Choroid plexus epithelial cell (primary cell): ENCODE results near the gene ARL15.

Experiments
- DNase-seq: peaks from one replicate; pipeline ENCODE4 v3.0.0-alpha.2; 2010; ENCODE audit warnings: low read depth
- H3K4me3 ChIP-seq: 2 replicates; pipeline ENCODE4 v1.5.1; 2011; ENCODE audit warnings: low read depth, mild to moderate bottlenecking, control low read depth, low read length, moderate library complexity
- CTCF ChIP-seq: conservative IDR thresholded peaks from 2 replicates; pipeline ENCODE4 v1.5.1; 2011; ENCODE audit warnings: low read depth, mild to moderate bottlenecking, control low read depth, inconsistent platforms, low read length, moderate library complexity

ARL15 gene

GRCh38 chr5:53963958-53964357 lies 346.4 kb downstream of the ARL15 start:
- no peak overlapping the region for H3K4me3 ChIP-seq
- no peak for DNase-seq
- no peak for TF ChIP-seq CTCF

- DNase-seq = no peak
- H3K4me3 ChIP-seq = no peak overlapping the region
- TF ChIP-seq CTCF = no peak
These were observed 348.1 kb downstream of the ARL15 start for GRCh38 chr5:53962306-53962705.

GRCh38 chr5:53956632-53957031 lies 353.7 kb downstream of the ARL15 start:
- DNase-seq = no peak
- TF ChIP-seq CTCF = no peak
- no peak overlapping the region for H3K4me3 ChIP-seq

GRCh38 chr5:53956196-53956595 lies 354.2 kb downstream of the ARL15 start:
- no peak overlapping the region for H3K4me3 ChIP-seq
- no peak for TF ChIP-seq CTCF
- no peak for DNase-seq

GRCh38 chr5:53950621-53951020 lies 359.8 kb downstream of the ARL15 start:
- no peak for DNase-seq
- no peak overlapping the region for H3K4me3 ChIP-seq
- TF ChIP-seq CTCF = no peak

GRCh38 chr5:53948598-53948997 lies 361.8 kb downstream of the ARL15 start:
- TF ChIP-seq CTCF = no peak
- DNase-seq = no peak
- H3K4me3 ChIP-seq = no peak overlapping the region

GRCh38 chr5:53946405-53947100 lies 363.8 kb downstream of the ARL15 start:
- DNase-seq = no peak
- TF ChIP-seq CTCF = no peak
- H3K4me3 ChIP-seq = no peak overlapping the region
